ENCODE results near the gene BCL2L1. TPM values are rescaled to one million over a fixed set of nuclear protein-coding genes. Genes with fewer than 3 reads are reported as not detected.

The BCL2L1 gene
- total and polyA plus RNA-seq, 2 donors (not counting 1 experiment from before 2014, with no cell fraction given): 61.8 to 77.1 TPM

GRCh38 chr20:31682352-31682751, 40.3 kb downstream of the BCL2L1 start:
- Histone ChIP-seq H3K27ac (ENCODE audit: insufficient read depth, low read length) (no peak overlapping the region), H3K4me2 (ENCODE audit: extremely low read depth, insufficient read depth, low read length) (no peak overlapping the region), H3K4me1 (ENCODE audit: control insufficient read depth, extremely low read depth, insufficient read depth, low read length) (peaks cover 11% of the 10 kb centered on the region), H2AFZ (ENCODE audit: low read length) (no peak overlapping the region), H3K9me3 (ENCODE audit: control insufficient read depth, insufficient read depth, low read depth, low read length) (no peaks in the 10 kb centered on the region), H3K9ac (ENCODE audit: insufficient read depth, low read length) (no peak overlapping the region), H3K36me3 (ENCODE audit: control insufficient read depth, insufficient read depth, low read length) (peaks cover 4% of the 10 kb centered on the region), H4K20me1 (ENCODE audit: control insufficient read depth, extremely low read depth, insufficient read depth, low read length) (no peaks in the 10 kb centered on the region), H3K27me3 (ENCODE audit: control insufficient read depth, insufficient read depth, low read length) (no peaks in the 10 kb centered on the region), H3K4me3 (replicated peaks in 1 of 4; ENCODE audit: control extremely low read depth in 1 of 4, insufficient read depth in 1 of 4, low read depth in 3 of 4, low read length in 4 of 4) (no peak overlapping the region), H3K79me2 (ENCODE audit: control insufficient read depth, insufficient read depth, low read length) (peaks cover 76% of the 10 kb centered on the region)
- TF ChIP-seq EZH2 (IDR thresholded peaks at IDR 0.05; ENCODE audit: low read length, missing control alignments) (no peak), CTCF (conservative IDR thresholded peaks at IDR 0.05 in 1 of 2, IDR thresholded peaks at IDR 0.05 in 1 of 2; ENCODE audit: low read depth in 1 of 2, low read length in 2 of 2) (no peak)
- no peak for DNase-seq (ENCODE audit: low read depth in 2 of 2)

GRCh38 chr20:31681769-31682168, 40.9 kb downstream of the BCL2L1 start:
- no peak overlapping the region for H3K4me2 ChIP-seq (ENCODE audit: extremely low read depth, insufficient read depth, low read length)
- no peaks in the 10 kb centered on the region for H3K9me3 ChIP-seq (ENCODE audit: control insufficient read depth, insufficient read depth, low read depth, low read length)
- DNase-seq (ENCODE audit: low read depth in 2 of 2): no peak
- H3K4me1 ChIP-seq (ENCODE audit: control insufficient read depth, extremely low read depth, insufficient read depth, low read length): peaks cover 11% of the 10 kb centered on the region
- H3K79me2 ChIP-seq (ENCODE audit: control insufficient read depth, insufficient read depth, low read length): peaks cover 73% of the 10 kb centered on the region
- H3K27ac ChIP-seq (ENCODE audit: insufficient read depth, low read length): no peak overlapping the region
- H3K9ac ChIP-seq (ENCODE audit: insufficient read depth, low read length): no peak overlapping the region
- no peak overlapping the region for H3K4me3 ChIP-seq (replicated peaks in 1 of 4; ENCODE audit: control extremely low read depth in 1 of 4, insufficient read depth in 1 of 4, low read depth in 3 of 4, low read length in 4 of 4)
- TF ChIP-seq EZH2 (IDR thresholded peaks at IDR 0.05; ENCODE audit: low read length, missing control alignments): no peak
- no peak for TF ChIP-seq CTCF (conservative IDR thresholded peaks at IDR 0.05 in 1 of 2, IDR thresholded peaks at IDR 0.05 in 1 of 2; ENCODE audit: low read depth in 1 of 2, low read length in 2 of 2)
- H4K20me1 ChIP-seq (ENCODE audit: control insufficient read depth, extremely low read depth, insufficient read depth, low read length): no peaks in the 10 kb centered on the region
- peaks cover 4% of the 10 kb centered on the region for H3K36me3 ChIP-seq (ENCODE audit: control insufficient read depth, insufficient read depth, low read length)
- no peak overlapping the region for H2AFZ ChIP-seq (ENCODE audit: low read length)
- no peaks in the 10 kb centered on the region for H3K27me3 ChIP-seq (ENCODE audit: control insufficient read depth, insufficient read depth, low read length)

- Histone ChIP-seq H3K9me3 (ENCODE audit: control insufficient read depth, insufficient read depth, low read depth, low read length) (no peaks in the 10 kb centered on the region), H3K79me2 (ENCODE audit: control insufficient read depth, insufficient read depth, low read length) (peaks cover 73% of the 10 kb centered on the region), H3K36me3 (ENCODE audit: control insufficient read depth, insufficient read depth, low read length) (peaks cover 4% of the 10 kb centered on the region), H3K27me3 (ENCODE audit: control insufficient read depth, insufficient read depth, low read length) (no peaks in the 10 kb centered on the region), H3K9ac (ENCODE audit: insufficient read depth, low read length) (no peak overlapping the region), H4K20me1 (ENCODE audit: control insufficient read depth, extremely low read depth, insufficient read depth, low read length) (no peaks in the 10 kb centered on the region), H3K4me3 (replicated peaks in 1 of 4; ENCODE audit: control extremely low read depth in 1 of 4, insufficient read depth in 1 of 4, low read depth in 3 of 4, low read length in 4 of 4) (no peak overlapping the region), H2AFZ (ENCODE audit: low read length) (no peak overlapping the region), H3K4me1 (ENCODE audit: control insufficient read depth, extremely low read depth, insufficient read depth, low read length) (peaks cover 15% of the 10 kb centered on the region), H3K4me2 (ENCODE audit: extremely low read depth, insufficient read depth, low read length) (no peak overlapping the region), H3K27ac (ENCODE audit: insufficient read depth, low read length) (no peak overlapping the region)
- no peak for TF ChIP-seq CTCF (conservative IDR thresholded peaks at IDR 0.05 in 1 of 2, IDR thresholded peaks at IDR 0.05 in 1 of 2; ENCODE audit: low read depth in 1 of 2, low read length in 2 of 2)
- no peak for TF ChIP-seq EZH2 (IDR thresholded peaks at IDR 0.05; ENCODE audit: low read length, missing control alignments)
- DNase-seq (ENCODE audit: low read depth in 2 of 2): no peak
These were observed 41.4 kb downstream of the BCL2L1 start for GRCh38 chr20:31681128-31681727.
